ENCODE results near the gene AGAP1. TPM values are rescaled to one million over a fixed set of nuclear protein-coding genes. Genes with fewer than 3 reads are reported as not detected.

AGAP1 gene
- total and polyA plus RNA-seq, 2 donors (not counting 3 experiments of a cell fraction or from before 2014, with no cell fraction given) = 10.2 to 20.9 TPM

DNA sequence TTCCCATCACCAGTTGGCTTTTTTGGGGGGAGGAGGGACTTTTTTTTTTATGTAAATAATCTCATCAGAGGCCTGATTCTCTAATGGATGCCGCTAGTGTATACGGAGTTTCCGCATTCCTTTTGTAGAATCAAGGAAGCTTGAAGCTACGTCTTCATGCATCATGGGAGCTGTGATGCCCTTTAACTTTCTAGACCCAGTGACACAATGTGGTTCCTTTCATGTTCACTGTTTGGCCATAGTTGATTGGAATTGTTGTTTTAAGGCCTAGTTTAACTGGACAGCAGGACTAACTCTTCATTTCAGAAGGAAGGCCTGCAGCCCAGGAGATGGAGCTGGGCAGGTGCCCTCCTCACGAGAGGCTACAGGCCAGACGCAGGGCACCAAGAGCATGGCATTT, 287.9 kb downstream of the AGAP1 start:
- no peak for DNase-seq (ENCODE audit: low read depth, low spot score)
- H3K4me3 ChIP-seq (replicated peaks in 1 of 3; ENCODE audit: insufficient read depth in 1 of 3, low read depth in 1 of 3, low read length in 3 of 3) = no peak overlapping the region
- H3K4me2 ChIP-seq (ENCODE audit: insufficient read depth, low read length) = no peak overlapping the region
- dilution Hi-C loops (cut with MboI; ENCODE audit: extremely low pct_ligation_motif_present, low sequenced_read_pairs) = no loop called here
- no peaks in the 10 kb centered on the region for H3K9me3 ChIP-seq (replicated peaks; ENCODE audit: control insufficient read depth, insufficient read depth, low read length)
- ChIA-PET CTCF (interaction anchor here (1.5 to 7.2 kb wide), 3 partner anchors 12 to 399 kb away, joined by 8 to 231 read pairs (median 11); no protein-coding TSS in a partner anchor), POLR2A (no interaction called here)
- no peaks in the 10 kb centered on the region for H3K9me1 ChIP-seq (replicated peaks; ENCODE audit: control insufficient read depth, extremely low read depth, insufficient read depth, low read length)
- no peaks in the 10 kb centered on the region for H3K36me3 ChIP-seq (ENCODE audit: control insufficient read depth in 2 of 2, extremely low read depth in 1 of 2, insufficient read depth in 2 of 2, low read length in 2 of 2)
- intact Hi-C loops (cut with micrococcal nuclease) = no loop called here
- no peaks in the 10 kb centered on the region for H4K20me1 ChIP-seq (replicated peaks; ENCODE audit: control insufficient read depth, extremely low read depth, insufficient read depth, low read length)
- FAIRE-seq = no peak
- no peak overlapping the region for H3K27ac ChIP-seq (ENCODE audit: insufficient read depth, low read depth, low read length)
- H2AFZ ChIP-seq (ENCODE audit: low read depth, low read length) = no peak overlapping the region
- H3K9ac ChIP-seq (replicated peaks; ENCODE audit: extremely low read depth, insufficient read depth, low read length) = no peak overlapping the region
- no peaks in the 10 kb centered on the region for H3K79me2 ChIP-seq (ENCODE audit: control insufficient read depth, insufficient read depth, low read length)
- no peaks in the 10 kb centered on the region for H3K4me1 ChIP-seq (ENCODE audit: control insufficient read depth, extremely low read depth, insufficient read depth, low read length)
- BruUV-seq (replicated peaks) = no TSS peak
- TF ChIP-seq GATA2 (IDR thresholded peaks at IDR 0.05; ENCODE audit: insufficient read depth, insufficient read length, low read depth, low read length) (no peak), MYC (IDR thresholded peaks at IDR 0.05; ENCODE audit: low read depth, low read length) (no peak), POLR2AphosphoS5 (IDR thresholded peaks at IDR 0.05; ENCODE audit: insufficient read depth, low read depth, low read length) (no peak), POLR2A (IDR thresholded peaks at IDR 0.05; ENCODE audit: low read depth, low read length) (no peak), FOS (IDR thresholded peaks at IDR 0.05; ENCODE audit: borderline replicate concordance, insufficient read depth, low read length) (no peak), EZH2 (IDR thresholded peaks at IDR 0.05; ENCODE audit: borderline replicate concordance, low read depth, low read length, severe bottlenecking) (no peak), JUN (IDR thresholded peaks at IDR 0.05; ENCODE audit: borderline replicate concordance, insufficient read depth, insufficient read length, low read depth) (no peak)
- TF ChIP-seq, protein P1, sequence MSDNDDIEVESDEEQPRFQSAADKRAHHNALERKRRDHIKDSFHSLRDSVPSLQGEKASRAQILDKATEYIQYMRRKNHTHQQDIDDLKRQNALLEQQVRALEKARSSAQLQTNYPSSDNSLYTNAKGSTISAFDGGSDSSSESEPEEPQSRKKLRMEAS (IDR thresholded peaks at IDR 0.05; ENCODE audit: insufficient read depth, insufficient read length) = no peak
- TF ChIP-seq, protein P2, sequence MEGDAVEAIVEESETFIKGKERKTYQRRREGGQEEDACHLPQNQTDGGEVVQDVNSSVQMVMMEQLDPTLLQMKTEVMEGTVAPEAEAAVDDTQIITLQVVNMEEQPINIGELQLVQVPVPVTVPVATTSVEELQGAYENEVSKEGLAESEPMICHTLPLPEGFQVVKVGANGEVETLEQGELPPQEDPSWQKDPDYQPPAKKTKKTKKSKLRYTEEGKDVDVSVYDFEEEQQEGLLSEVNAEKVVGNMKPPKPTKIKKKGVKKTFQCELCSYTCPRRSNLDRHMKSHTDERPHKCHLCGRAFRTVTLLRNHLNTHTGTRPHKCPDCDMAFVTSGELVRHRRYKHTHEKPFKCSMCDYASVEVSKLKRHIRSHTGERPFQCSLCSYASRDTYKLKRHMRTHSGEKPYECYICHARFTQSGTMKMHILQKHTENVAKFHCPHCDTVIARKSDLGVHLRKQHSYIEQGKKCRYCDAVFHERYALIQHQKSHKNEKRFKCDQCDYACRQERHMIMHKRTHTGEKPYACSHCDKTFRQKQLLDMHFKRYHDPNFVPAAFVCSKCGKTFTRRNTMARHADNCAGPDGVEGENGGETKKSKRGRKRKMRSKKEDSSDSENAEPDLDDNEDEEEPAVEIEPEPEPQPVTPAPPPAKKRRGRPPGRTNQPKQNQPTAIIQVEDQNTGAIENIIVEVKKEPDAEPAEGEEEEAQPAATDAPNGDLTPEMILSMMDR (IDR thresholded peaks at IDR 0.05; ENCODE audit: extremely low read depth in 1 of 2, insufficient read depth in 1 of 2, low read depth in 1 of 2, low read length in 2 of 2) = no peak
- H3K27me3 ChIP-seq (ENCODE audit: control insufficient read depth in 2 of 2, insufficient read depth in 2 of 2, low read length in 2 of 2) = no peaks in the 10 kb centered on the region

All from endothelial cell of umbilical vein (primary cell).